ENCODE results near the gene CDO1. TPM values are rescaled to one million over a fixed set of nuclear protein-coding genes. Genes with fewer than 3 reads are reported as not detected.

The CDO1 gene
- total RNA-seq, 1 donor from 2014 or later: not detected

- intact Hi-C loops (cut with micrococcal nuclease): no loop called here
- no peak overlapping the region for H3K27ac Mint-ChIP-seq
- ChIA-PET POLR2A (no interaction called here), CTCF (no interaction called here)
- no peaks in the 10 kb centered on the region for H3K36me3 Mint-ChIP-seq (ENCODE audit: low read depth)
- H3K4me3 Mint-ChIP-seq: no peak overlapping the region
- no peak for TF ChIP-seq CTCF (IDR thresholded peaks at IDR 0.05)
- ATAC-seq (ENCODE audit: low read depth) (no peak), DNase-seq (no peak)
- peaks cover 1% of the 10 kb centered on the region for H3K4me1 Mint-ChIP-seq
- peaks cover 2% of the 10 kb centered on the region for H3K27me3 Mint-ChIP-seq
- no peaks in the 10 kb centered on the region for H3K9me3 Mint-ChIP-seq
These were observed 38.0 kb downstream of the CDO1 start for GRCh38 chr5:115778417-115778816.

GRCh38 chr5:115776989-115777388 lies 39.5 kb downstream of the CDO1 start:
- peaks cover 1% of the 10 kb centered on the region for H3K4me1 Mint-ChIP-seq
- H3K9me3 Mint-ChIP-seq: no peaks in the 10 kb centered on the region
- no peak for TF ChIP-seq CTCF (IDR thresholded peaks at IDR 0.05)
- H3K4me3 Mint-ChIP-seq: no peak overlapping the region
- no peak overlapping the region for H3K27ac Mint-ChIP-seq
- intact Hi-C loops (cut with micrococcal nuclease): no loop called here
- ATAC-seq (ENCODE audit: low read depth): no peak
- no peaks in the 10 kb centered on the region for H3K36me3 Mint-ChIP-seq (ENCODE audit: low read depth)
- DNase-seq: no peak
- ChIA-PET POLR2A (no interaction called here), CTCF (no interaction called here)
- peaks cover 2% of the 10 kb centered on the region for H3K27me3 Mint-ChIP-seq

- H3K27ac Mint-ChIP-seq: no peak overlapping the region
- H3K27me3 Mint-ChIP-seq: no peaks in the 10 kb centered on the region
- CTCF ChIA-PET: interaction anchor here (0.6 kb wide), 1 partner anchor 526 kb away, joined by 3 read pairs; no protein-coding TSS in a partner anchor
- no peaks in the 10 kb centered on the region for H3K4me1 Mint-ChIP-seq
- no peaks in the 10 kb centered on the region for H3K36me3 Mint-ChIP-seq (ENCODE audit: low read depth)
- H3K4me3 Mint-ChIP-seq: no peak overlapping the region
- DNase-seq (no peak), ATAC-seq (ENCODE audit: low read depth) (no peak)
- POLR2A ChIA-PET: no interaction called here
- intact Hi-C loops (cut with micrococcal nuclease): no loop called here
- H3K9me3 Mint-ChIP-seq: no peaks in the 10 kb centered on the region
- TF ChIP-seq CTCF (IDR thresholded peaks at IDR 0.05): no peak
These were observed 40.5 kb downstream of the CDO1 start for GRCh38 chr5:115775999-115776398.

GRCh38 chr5:115774684-115775083 lies 41.8 kb downstream of the CDO1 start:
- no peaks in the 10 kb centered on the region for H3K36me3 Mint-ChIP-seq (ENCODE audit: low read depth)
- DNase-seq (no peak), ATAC-seq (ENCODE audit: low read depth) (no peak)
- TF ChIP-seq CTCF (IDR thresholded peaks at IDR 0.05): no peak
- no peaks in the 10 kb centered on the region for H3K9me3 Mint-ChIP-seq
- no peak overlapping the region for H3K27ac Mint-ChIP-seq
- CTCF ChIA-PET: no interaction called here
- H3K4me3 Mint-ChIP-seq: no peak overlapping the region
- POLR2A ChIA-PET: no interaction called here
- intact Hi-C loops (cut with micrococcal nuclease): no loop called here
- no peaks in the 10 kb centered on the region for H3K4me1 Mint-ChIP-seq
- peaks cover 4% of the 10 kb centered on the region for H3K27me3 Mint-ChIP-seq

- intact Hi-C loops (cut with micrococcal nuclease): no loop called here
- Mint-ChIP-seq H3K27ac (no peak overlapping the region), H3K4me1 (no peaks in the 10 kb centered on the region), H3K27me3 (peaks cover 4% of the 10 kb centered on the region), H3K36me3 (ENCODE audit: low read depth) (no peaks in the 10 kb centered on the region), H3K9me3 (no peaks in the 10 kb centered on the region), H3K4me3 (no peak overlapping the region)
- no peak for TF ChIP-seq CTCF (IDR thresholded peaks at IDR 0.05)
- no peak for ATAC-seq (ENCODE audit: low read depth)
- no peak for DNase-seq
- ChIA-PET CTCF (no interaction called here), POLR2A (no interaction called here)
These were observed 43.6 kb downstream of the CDO1 start for GRCh38 chr5:115772731-115773475.

Measured in activated B cell treated with CpG ODN at 0.5 μM for 24 hours (primary cell).